Measurements from ENCODE around the gene ZNF814. TPM values are rescaled to one million over a fixed set of nuclear protein-coding genes. Genes with fewer than 3 reads are reported as not detected.
"Not testable (repeated sequence)": the region's sequence is repeated elsewhere in the genome, so short reads cannot be mapped to it uniquely, and the experiment has no call there.

ZNF814 gene
- total RNA-seq, 1 donor from 2014 or later, result 38.3 TPM

DNA sequence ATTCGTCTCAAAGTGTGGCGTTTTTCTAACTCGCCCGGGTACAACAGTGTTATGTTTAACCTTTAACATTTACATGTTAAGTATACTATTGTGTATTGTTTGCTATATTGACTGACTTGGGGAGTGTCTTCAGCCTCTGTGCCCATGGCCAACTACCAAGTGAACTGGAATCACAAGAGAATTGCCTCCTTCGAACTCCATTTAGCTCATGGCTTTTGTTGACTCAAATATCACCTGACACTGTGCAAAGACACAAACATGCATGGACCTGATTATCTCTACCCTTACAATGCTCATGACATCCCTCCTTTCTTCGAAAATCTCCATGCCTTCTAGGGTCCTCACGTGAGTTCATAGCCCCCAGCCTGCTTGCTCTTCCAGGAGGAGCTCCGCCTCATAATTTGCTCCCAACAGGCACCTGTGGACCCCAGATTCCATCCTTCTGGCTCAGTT is 704 bp downstream of the ZNF814 start:
- Mint-ChIP-seq H3K27me3 (no peaks in the 10 kb centered on the region), H3K4me3 (peak overlapping the region; percentile 97), H3K4me1 (ENCODE audit: unreplicated experiment) (peaks cover 22% of the 10 kb centered on the region), H3K9me3 (peaks cover 22% of the 10 kb centered on the region), H3K36me3 (peaks cover 52% of the 10 kb centered on the region), H3K27ac (peak overlapping the region; percentile 85)
- TF ChIP-seq, protein P1, sequence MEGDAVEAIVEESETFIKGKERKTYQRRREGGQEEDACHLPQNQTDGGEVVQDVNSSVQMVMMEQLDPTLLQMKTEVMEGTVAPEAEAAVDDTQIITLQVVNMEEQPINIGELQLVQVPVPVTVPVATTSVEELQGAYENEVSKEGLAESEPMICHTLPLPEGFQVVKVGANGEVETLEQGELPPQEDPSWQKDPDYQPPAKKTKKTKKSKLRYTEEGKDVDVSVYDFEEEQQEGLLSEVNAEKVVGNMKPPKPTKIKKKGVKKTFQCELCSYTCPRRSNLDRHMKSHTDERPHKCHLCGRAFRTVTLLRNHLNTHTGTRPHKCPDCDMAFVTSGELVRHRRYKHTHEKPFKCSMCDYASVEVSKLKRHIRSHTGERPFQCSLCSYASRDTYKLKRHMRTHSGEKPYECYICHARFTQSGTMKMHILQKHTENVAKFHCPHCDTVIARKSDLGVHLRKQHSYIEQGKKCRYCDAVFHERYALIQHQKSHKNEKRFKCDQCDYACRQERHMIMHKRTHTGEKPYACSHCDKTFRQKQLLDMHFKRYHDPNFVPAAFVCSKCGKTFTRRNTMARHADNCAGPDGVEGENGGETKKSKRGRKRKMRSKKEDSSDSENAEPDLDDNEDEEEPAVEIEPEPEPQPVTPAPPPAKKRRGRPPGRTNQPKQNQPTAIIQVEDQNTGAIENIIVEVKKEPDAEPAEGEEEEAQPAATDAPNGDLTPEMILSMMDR (conservative IDR thresholded peaks at IDR 0.05), result no peak
- DNase-seq (ENCODE audit: extremely low spot score, unreplicated experiment), result no peak

DNA sequence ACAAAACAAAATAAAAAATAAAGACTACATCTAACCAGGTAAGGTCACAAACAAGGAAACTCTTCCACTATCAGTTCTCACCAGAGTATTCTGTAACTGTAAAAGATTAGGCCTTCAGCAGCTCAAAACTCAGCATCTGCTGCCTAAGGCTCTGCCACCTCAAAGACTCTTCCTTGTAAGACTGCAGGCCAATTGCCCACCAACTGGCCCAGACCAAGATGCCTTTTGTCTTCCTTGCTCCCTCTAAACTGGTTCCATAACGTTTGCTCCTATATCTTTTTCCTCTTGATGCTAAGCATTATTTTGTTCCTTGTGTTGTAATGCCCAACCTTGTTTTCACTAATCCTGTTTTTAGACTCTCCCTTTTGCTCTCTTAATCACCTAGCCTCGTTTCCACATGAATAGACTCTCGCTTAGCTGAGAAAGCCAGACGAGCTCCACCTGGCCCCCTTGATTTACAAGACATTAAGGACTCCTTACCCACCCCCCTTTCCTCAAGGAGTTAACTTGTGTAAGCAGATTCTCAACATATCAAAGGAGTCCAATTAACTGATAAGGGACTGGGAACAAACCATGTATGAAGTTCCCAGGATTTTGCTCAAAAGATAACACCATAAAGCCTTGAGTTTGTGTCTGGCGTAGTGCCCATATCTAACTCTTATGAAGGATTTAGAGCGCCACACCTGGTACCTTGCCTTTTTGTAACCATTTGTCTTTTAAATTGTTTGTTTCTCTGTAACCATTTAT is 1.5 kb downstream of the ZNF814 start:
- TF ChIP-seq, protein P1 (conservative IDR thresholded peaks at IDR 0.05), result no peak
- peaks cover 22% of the 10 kb centered on the region for H3K4me1 Mint-ChIP-seq (ENCODE audit: unreplicated experiment)
- H3K27ac Mint-ChIP-seq, result peak overlapping the region; percentile 85
- peaks cover 22% of the 10 kb centered on the region for H3K9me3 Mint-ChIP-seq
- H3K4me3 Mint-ChIP-seq, result peak overlapping the region; percentile 97
- no peaks in the 10 kb centered on the region for H3K27me3 Mint-ChIP-seq
- DNase-seq (ENCODE audit: extremely low spot score, unreplicated experiment), result no peak
- H3K36me3 Mint-ChIP-seq, result peaks cover 57% of the 10 kb centered on the region

DNA sequence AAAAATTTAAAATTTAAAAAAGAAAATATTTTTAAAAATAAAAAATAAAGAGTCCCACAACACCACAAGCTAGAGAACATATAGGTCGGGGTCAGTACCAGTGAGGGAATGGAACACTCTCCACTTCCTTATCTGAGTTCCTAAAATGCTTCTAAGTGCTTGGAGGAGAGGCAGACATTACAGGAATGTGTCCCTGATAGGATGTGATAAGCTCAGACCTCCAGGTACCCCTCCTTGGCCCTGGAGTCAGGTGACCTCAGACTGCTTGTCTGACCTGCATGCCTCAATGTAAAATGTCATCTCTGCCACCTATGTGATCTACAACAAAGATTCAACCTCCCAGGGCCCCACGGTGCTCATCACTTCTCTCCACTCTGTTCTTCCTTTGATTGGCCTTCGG is 2.8 kb downstream of the ZNF814 start:
- H3K36me3 Mint-ChIP-seq, result peaks cover 57% of the 10 kb centered on the region
- no peak for DNase-seq (ENCODE audit: extremely low spot score, unreplicated experiment)
- peaks cover 22% of the 10 kb centered on the region for H3K4me1 Mint-ChIP-seq (ENCODE audit: unreplicated experiment)
- peak overlapping the region; percentile 52 for H3K4me3 Mint-ChIP-seq
- peaks cover 18% of the 10 kb centered on the region for H3K9me3 Mint-ChIP-seq
- TF ChIP-seq, protein P1 (conservative IDR thresholded peaks at IDR 0.05), result no peak
- H3K27ac Mint-ChIP-seq, result no peak overlapping the region
- no peaks in the 10 kb centered on the region for H3K27me3 Mint-ChIP-seq

DNA sequence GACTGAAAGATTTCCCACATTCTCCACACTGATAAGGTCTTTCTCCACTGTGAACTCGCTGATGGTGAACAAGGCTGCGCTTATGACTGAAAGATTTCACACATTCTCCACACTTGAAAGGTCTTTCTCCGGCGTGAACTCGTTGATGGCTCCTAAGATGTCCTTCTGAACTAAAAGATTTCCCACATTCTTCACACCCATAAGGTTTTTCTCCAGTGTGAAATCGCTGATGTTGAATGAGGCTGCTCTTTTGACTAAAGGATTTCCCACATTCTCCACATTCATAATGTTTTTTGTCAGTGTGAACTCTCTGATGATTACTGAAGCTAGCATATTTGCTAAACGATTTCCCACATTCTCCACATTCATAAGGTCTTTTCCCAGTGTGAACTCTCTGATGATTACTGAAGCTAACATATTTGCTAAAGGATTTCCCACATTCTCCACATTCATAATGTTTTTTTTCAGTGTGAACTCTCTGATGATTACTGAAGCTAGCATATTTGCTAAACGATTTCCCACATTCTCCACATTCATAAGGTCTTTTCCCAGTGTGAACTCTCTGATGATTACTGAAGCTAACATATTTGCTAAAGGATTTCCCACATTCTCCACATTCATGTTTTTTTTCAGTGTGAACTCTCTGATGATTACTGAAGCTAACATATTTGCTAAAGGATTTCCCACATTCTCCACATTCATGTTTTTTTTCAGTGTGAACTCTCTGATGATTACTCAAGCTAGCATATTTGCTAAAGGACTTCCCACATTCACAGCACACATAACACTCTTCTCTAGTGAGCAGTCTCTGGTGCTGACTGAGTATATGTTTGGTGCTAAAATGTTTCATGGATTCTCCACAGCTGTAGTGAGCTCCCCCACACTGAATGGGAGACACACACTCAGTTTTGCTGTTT is 14.7 kb downstream of the ZNF814 start:
- Mint-ChIP-seq H3K36me3 (peaks cover 75% of the 10 kb centered on the region), H3K9me3 (peaks cover 16% of the 10 kb centered on the region), H3K27ac (peak overlapping the region; percentile 44)
- H3K4me3 Mint-ChIP-seq; DNase-seq (ENCODE audit: extremely low spot score, unreplicated experiment); H3K4me1 Mint-ChIP-seq (ENCODE audit: unreplicated experiment); H3K27me3 Mint-ChIP-seq: not testable (repeated sequence)

DNA sequence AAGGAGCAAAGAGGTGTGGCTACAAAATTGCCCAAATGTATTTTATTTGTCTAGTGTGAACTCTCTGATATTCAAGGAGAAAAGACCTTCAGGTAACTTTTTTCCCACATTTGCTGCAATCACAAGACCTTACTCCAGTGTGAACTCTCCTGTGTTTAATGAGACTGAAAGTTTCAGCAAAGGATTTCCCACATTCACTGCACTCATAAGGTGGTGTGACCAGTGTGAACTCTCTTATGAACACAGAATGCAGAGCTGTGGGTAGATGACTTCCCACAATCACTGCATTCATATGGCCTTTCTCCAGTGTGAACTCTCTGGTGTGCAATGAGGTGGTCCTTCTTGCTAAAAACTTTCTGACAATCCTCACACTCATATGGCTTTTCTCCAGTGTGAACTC is 16.4 kb downstream of the ZNF814 start:
- DNase-seq (ENCODE audit: extremely low spot score, unreplicated experiment), result no peak
- TF ChIP-seq, protein P1 (conservative IDR thresholded peaks at IDR 0.05), result no peak
- Mint-ChIP-seq H3K9me3 (peaks cover 16% of the 10 kb centered on the region), H3K4me3 (no peak overlapping the region), H3K36me3 (peaks cover 74% of the 10 kb centered on the region), H3K4me1 (ENCODE audit: unreplicated experiment) (no peaks in the 10 kb centered on the region), H3K27ac (no peak overlapping the region), H3K27me3 (no peaks in the 10 kb centered on the region)

DNA sequence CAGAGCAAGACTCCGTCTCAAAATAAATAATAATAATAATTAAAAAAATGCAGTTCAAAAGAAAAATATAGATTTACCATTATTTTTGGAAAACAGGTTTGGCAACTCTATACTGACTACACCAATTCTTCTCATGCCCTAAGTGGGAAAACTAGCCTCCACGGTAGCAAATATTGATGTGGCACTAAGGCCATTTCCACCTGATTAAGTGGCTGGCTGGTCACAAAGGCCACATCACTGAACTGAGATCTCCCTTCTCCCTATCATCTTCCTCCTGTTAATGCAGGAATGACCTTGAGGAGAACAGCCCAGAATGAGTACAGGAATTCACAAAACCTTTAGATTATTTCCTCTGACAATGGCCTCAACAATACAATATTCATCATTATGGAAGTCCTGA is 18.6 kb downstream of the ZNF814 start:
- H3K27ac Mint-ChIP-seq, result peak overlapping the region; percentile 52
- H3K4me1 Mint-ChIP-seq (ENCODE audit: unreplicated experiment), result no peaks in the 10 kb centered on the region
- H3K4me3 Mint-ChIP-seq, result no peak overlapping the region
- no peaks in the 10 kb centered on the region for H3K27me3 Mint-ChIP-seq
- DNase-seq (ENCODE audit: extremely low spot score, unreplicated experiment), result no peak
- peaks cover 74% of the 10 kb centered on the region for H3K36me3 Mint-ChIP-seq
- H3K9me3 Mint-ChIP-seq, result peaks cover 11% of the 10 kb centered on the region
- TF ChIP-seq, protein P1 (conservative IDR thresholded peaks at IDR 0.05), result no peak

DNA sequence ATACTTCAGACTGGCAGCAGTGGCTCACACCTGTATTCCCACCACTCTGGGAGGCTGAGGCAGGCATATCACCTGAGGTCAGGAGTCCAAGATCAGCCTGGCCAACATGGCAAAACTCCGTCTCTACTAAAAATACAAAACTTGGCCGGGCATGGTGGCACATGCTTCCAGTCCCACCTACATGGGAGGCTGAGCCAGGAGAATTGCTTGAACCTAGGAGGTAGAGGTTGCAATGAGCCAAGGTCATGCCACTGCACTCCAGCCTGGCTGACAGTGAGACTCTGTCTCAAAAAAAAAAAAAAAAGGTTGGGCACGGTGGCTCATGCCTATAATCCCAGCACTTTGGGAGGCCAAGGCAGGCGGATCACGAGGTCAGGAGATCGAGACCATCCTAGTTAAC is 19.2 kb downstream of the ZNF814 start:
- not testable (repeated sequence) for H3K27ac Mint-ChIP-seq; DNase-seq (ENCODE audit: extremely low spot score, unreplicated experiment); H3K4me1 Mint-ChIP-seq (ENCODE audit: unreplicated experiment); H3K27me3 Mint-ChIP-seq; H3K4me3 Mint-ChIP-seq
- peaks cover 78% of the 10 kb centered on the region for H3K36me3 Mint-ChIP-seq
- H3K9me3 Mint-ChIP-seq, result peaks cover 11% of the 10 kb centered on the region

Data from type B pancreatic cell (in vitro differentiated cells).